GM19043 (cell line): ENCODE measurements around the gene RXRA.
"Not testable (repeated sequence)": the region's sequence is repeated elsewhere in the genome, so short reads cannot be mapped to it uniquely, and the experiment has no call there.

Experiments
- ATAC-seq: cut with Tn5 transposase; IDR thresholded peaks from one replicate; pipeline ENCODE4 v1.9.1; 2021; ENCODE audit warnings: low read depth; ENCODE audit not compliant: unreplicated experiment

RXRA gene

GRCh38 chr9:134307674-134308638 is 18.3 kb upstream of the RXRA start:
- no peak for ATAC-seq

DNA sequence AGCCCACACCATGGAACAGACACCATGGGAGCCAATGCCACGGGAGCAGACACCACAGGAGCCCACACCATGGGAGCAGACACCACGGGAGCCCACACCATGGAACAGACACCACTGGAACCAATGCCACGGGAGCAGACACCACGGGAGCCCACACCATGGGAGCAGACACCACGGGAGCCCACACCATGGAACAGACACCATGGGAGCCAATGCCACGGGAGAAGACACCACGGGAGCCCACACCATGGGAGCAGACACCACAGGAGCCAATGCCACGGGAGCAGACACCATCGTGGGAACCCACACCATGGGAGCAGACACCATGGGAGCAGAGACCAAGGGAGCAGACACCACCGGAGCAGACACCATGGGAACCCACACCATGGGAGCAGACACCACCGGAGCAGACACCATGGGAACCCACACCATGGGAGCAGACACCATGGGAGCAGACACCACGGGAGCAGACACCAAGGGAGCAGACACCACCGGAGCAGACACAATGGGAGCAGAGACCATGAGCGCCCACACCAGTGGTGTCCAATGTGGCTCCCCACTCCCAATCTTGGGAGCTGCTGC is 17.5 kb upstream of the RXRA start:
- ATAC-seq, result not testable (repeated sequence)

DNA sequence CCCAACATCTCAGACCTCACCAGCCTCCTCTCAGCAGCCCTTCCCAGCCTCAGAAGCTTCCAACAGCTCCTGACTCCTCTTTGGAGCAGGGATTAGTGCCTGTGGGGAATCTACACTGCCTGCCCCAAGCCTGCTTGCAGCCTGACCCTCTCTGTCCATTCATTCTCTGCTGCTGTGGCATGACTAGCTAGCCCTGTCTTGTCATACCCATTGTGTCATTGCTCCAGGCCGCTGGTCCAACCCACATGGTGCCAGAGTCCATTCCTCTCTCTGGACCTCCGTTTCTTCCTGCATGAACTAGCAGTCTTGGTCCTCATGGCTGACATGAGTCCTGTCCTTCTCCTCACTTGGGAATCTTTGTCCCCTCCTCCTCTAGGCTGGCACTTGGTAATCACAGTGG is 12.8 kb upstream of the RXRA start:
- ATAC-seq, result no peak

GRCh38 chr9:134314039-134314949 is 12.0 kb upstream of the RXRA start:
- no peak for ATAC-seq

DNA sequence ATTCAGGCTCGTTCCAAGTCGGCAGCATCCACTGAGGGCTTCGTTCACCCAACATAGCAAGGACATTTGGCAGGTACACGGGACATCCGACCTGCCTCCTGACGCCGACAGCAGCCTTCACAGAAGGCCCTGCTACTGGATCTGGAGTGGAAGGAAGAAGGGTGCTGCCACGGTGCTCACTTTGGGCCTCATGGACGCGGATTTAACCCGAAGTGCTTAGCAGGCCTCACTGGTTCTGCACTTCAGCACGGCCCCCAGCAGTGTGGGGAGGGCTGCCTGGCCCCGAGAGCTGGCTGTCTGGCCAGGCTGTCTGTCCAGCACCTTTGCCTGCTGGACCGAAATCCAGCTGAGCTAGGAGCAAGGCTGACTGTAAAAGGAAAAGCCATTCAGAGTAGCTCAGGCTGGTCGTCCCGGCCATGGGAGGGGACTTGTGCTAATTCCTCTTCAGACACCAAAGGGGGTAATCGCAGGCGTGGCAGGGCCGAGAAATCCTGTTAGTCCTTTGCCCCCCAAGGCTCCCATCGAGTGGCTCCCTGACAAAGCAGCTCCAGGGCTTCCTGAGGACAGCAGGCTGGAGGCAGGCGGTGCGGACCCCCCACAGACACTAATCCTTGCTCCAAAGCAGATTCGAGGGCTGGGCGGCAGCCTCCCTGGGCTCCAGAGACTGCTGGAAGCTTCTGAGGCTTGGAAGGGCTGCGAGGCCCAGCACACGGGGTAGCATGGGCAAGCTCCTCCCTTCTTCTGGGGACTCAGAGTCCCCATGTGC is 11.1 kb upstream of the RXRA start:
- ATAC-seq, result no peak

GRCh38 chr9:134315716-134316448 is 10.4 kb upstream of the RXRA start:
- ATAC-seq, result no peak

GRCh38 chr9:134316449-134317160 is 9.7 kb upstream of the RXRA start:
- no peak for ATAC-seq

GRCh38 chr9:134317400-134317789 is 8.9 kb upstream of the RXRA start:
- ATAC-seq, result no peak

GRCh38 chr9:134317790-134318414 is 8.4 kb upstream of the RXRA start:
- no peak for ATAC-seq

- ATAC-seq, result no peak
These were observed 7.8 kb upstream of the RXRA start for GRCh38 chr9:134318481-134318891.

DNA sequence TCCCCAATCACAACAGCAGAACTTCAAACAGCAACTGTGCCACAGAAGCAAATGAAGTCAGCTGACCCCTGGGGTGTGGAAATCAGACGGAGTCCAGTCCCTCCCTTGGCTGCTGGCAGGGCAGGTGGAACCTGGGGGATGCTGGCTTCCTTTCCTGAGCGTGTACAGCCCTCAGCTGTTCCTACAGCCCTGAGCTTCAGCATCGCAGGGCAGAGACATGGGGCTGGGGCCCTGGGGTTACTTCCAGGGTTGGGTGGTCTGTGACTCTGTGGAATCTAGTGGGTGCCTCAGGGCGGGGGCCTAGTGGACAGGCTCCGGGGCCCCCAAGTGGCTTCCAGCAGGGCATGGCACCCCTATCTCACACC is 7.3 kb upstream of the RXRA start:
- ATAC-seq, result no peak

- ATAC-seq, result no peak
These were observed 6.7 kb upstream of the RXRA start for GRCh38 chr9:134319306-134320125.

DNA sequence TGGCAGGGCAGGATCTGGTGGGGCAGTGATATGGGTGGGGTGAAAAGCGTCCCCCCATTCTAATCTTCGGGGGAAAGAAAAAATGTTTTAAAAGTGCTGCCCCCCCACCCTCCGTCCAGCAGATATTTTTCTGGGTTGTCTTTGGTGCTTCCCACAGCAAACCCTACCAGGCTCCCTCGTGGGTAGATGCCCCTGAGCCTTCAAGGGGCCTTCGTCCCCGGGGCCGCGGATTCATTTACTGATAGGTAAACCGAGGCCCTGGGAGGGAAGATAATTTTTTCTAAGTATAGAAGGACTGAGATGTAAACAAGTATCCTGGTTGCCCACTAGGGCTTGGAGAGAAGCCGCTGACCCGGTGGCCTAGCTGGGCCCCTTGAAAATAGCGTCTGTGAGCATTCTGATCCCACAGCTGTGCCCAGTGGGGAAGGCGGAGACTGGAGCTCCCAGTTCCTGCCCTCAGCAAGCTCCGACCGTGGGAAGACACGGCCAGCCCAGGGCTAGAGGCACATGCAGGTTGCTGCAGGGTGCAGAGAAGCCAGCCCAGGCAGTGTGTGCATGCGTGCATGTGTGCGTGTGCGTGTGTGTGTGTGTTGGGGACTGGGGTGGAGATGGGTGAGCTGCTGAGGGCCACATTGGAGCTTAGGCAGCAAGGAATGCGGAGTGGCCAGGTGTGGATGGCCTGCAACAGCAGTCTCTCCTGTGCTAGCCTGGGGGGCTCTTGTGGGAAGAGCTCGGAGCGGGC is 6.0 kb upstream of the RXRA start:
- no peak for ATAC-seq

GRCh38 chr9:134320868-134321471 is 5.3 kb upstream of the RXRA start:
- no peak for ATAC-seq

- ATAC-seq, result no peak
These were observed 4.7 kb upstream of the RXRA start for GRCh38 chr9:134321531-134321930.

- no peak for ATAC-seq
These were observed 4.1 kb upstream of the RXRA start for GRCh38 chr9:134321946-134322741.
